Immature natural killer cell (primary cell): Measurements from ENCODE around the gene THAP9. TPM values are rescaled to one million over a fixed set of nuclear protein-coding genes. Genes with fewer than 3 reads are reported as not detected.
"Not testable (repeated sequence)": the region's sequence is repeated elsewhere in the genome, so short reads cannot be mapped to it uniquely, and the experiment has no call there.

Experiments
- DNase-seq, 3 donors: peaks; one replicate each; pipeline ENCODE4 v3.0.0; 2022; ENCODE audit warnings: mixed read lengths in 1 of 3
- H3K27ac Mint-ChIP-seq, 6 donors: one replicate each; pipeline ENCODE4 v1.8.0; 2020; ENCODE audit warnings: mixed read lengths in 6 of 6, mild to moderate bottlenecking in 5 of 6, inconsistent platforms in 4 of 6, moderate library complexity in 3 of 6
- H3K27me3 Mint-ChIP-seq, 3 donors: one replicate each; pipeline ENCODE4 v1.8.0; 2020 to 2021; ENCODE audit warnings: low read depth in 3 of 3, mild to moderate bottlenecking in 3 of 3, mixed read lengths in 3 of 3, moderate library complexity in 3 of 3, inconsistent platforms in 1 of 3
- H3K36me3 Mint-ChIP-seq, 3 donors: one replicate each; pipeline ENCODE4 v1.8.0; 2020; ENCODE audit warnings: mixed read lengths in 3 of 3, inconsistent platforms in 2 of 3, mild to moderate bottlenecking in 2 of 3
- H3K4me1 Mint-ChIP-seq, 2 donors: one replicate each; pipeline ENCODE4 v1.8.0; 2020; ENCODE audit warnings: inconsistent platforms in 2 of 2, mild to moderate bottlenecking in 2 of 2, mixed read lengths in 2 of 2, moderate library complexity in 1 of 2
- H3K4me3 Mint-ChIP-seq, 5 donors: one replicate each; pipeline ENCODE4 v1.8.0; 2020; ENCODE audit warnings: mild to moderate bottlenecking in 5 of 5, mixed read lengths in 5 of 5, inconsistent platforms in 3 of 5, moderate library complexity in 3 of 5
- H3K9me3 Mint-ChIP-seq, 6 donors: one replicate each; pipeline ENCODE4 v1.8.0; 2020; ENCODE audit warnings: mild to moderate bottlenecking in 6 of 6, mixed read lengths in 6 of 6, inconsistent platforms in 4 of 6, moderate library complexity in 3 of 6
- polyA plus RNA-seq, 3 donors: library from polyadenylated mRNA; unstranded; fragments of 300-500 nt; fragmentation: Illumina TruSeq; gene quantifications; one replicate each; pipeline ENCODE4 v1.2.3, GENCODE V29; 2021

Gene THAP9
- polyA plus RNA-seq, 3 donors from 2014 or later = 1.5 to 4.2 (median 2.1) TPM

GRCh38 chr4:82901183-82901718 lies 716 bp downstream of the THAP9 start:
- peaks cover 0 to 4% (median 0%) of the 10 kb centered on the region in 3 donors for H3K27me3 Mint-ChIP-seq
- peaks cover 10 to 24% of the 10 kb centered on the region in 2 donors for H3K4me1 Mint-ChIP-seq
- peaks cover 2 to 6% (median 5%) of the 10 kb centered on the region in 3 donors for H3K36me3 Mint-ChIP-seq
- H3K27ac Mint-ChIP-seq = no peak overlapping the region
- H3K9me3 Mint-ChIP-seq = no peaks in the 10 kb centered on the region
- H3K4me3 Mint-ChIP-seq = no peak overlapping the region
- DNase-seq = no peak

- peak overlapping the region in 2 of 6 donors; percentile 15 to 18 for H3K27ac Mint-ChIP-seq
These were observed 3.2 kb downstream of the THAP9 start for GRCh38 chr4:82903737-82904136.

GRCh38 chr4:82905205-82905604 lies 4.7 kb downstream of the THAP9 start:
- peaks cover 3 to 10% (median 4%) of the 10 kb centered on the region in 3 donors for H3K36me3 Mint-ChIP-seq
- peak overlapping the region in 3 of 5 donors; percentile 8 to 55 (median 12) for H3K4me3 Mint-ChIP-seq
- H3K27ac Mint-ChIP-seq = peak overlapping the region; percentile 23 to 85 (median 56)
- no peaks in the 10 kb centered on the region for H3K9me3 Mint-ChIP-seq
- peaks cover 7 to 16% of the 10 kb centered on the region in 2 donors for H3K4me1 Mint-ChIP-seq
- peaks cover 0 to 4% (median 0%) of the 10 kb centered on the region in 3 donors for H3K27me3 Mint-ChIP-seq
- DNase-seq = peak; percentile 39 to 58 (median 42)

More at GRCh38 chr4:82903737-82904136, 3.2 kb downstream of the THAP9 start:
- Mint-ChIP-seq H3K27me3 (peaks cover 0 to 4% (median 0%) of the 10 kb centered on the region in 3 donors), H3K4me1 (peaks cover 7 to 16% of the 10 kb centered on the region in 2 donors), H3K36me3 (peaks cover 3 to 4% (median 4%) of the 10 kb centered on the region in 3 donors), H3K4me3 (no peak overlapping the region), H3K9me3 (no peaks in the 10 kb centered on the region)
- no peak for DNase-seq

GRCh38 chr4:82906469-82906868 lies 5.9 kb downstream of the THAP9 start:
- no peak overlapping the region for H3K4me3 Mint-ChIP-seq

GRCh38 chr4:82909326-82909725 lies 8.8 kb downstream of the THAP9 start:
- H3K4me1 Mint-ChIP-seq = peaks cover 7 to 15% of the 10 kb centered on the region in 2 donors
- no peak overlapping the region for H3K4me3 Mint-ChIP-seq
- H3K9me3 Mint-ChIP-seq = no peaks in the 10 kb centered on the region
- peak overlapping the region in 1 of 6 donors; percentile 39 for H3K27ac Mint-ChIP-seq
- DNase-seq = no peak
- H3K36me3 Mint-ChIP-seq = peaks cover 7 to 14% (median 11%) of the 10 kb centered on the region in 3 donors
- peaks cover 0 to 4% (median 4%) of the 10 kb centered on the region in 3 donors for H3K27me3 Mint-ChIP-seq

More at GRCh38 chr4:82906469-82906868, 5.9 kb downstream of the THAP9 start:
- H3K27ac Mint-ChIP-seq = no peak overlapping the region
- H3K27me3 Mint-ChIP-seq = peaks cover 0 to 4% (median 4%) of the 10 kb centered on the region in 3 donors
- H3K36me3 Mint-ChIP-seq = peaks cover 7 to 14% (median 11%) of the 10 kb centered on the region in 3 donors
- H3K4me1 Mint-ChIP-seq = peaks cover 7 to 16% of the 10 kb centered on the region in 2 donors
- H3K9me3 Mint-ChIP-seq = no peaks in the 10 kb centered on the region
- DNase-seq = no peak

- DNase-seq = no peak
- H3K9me3 Mint-ChIP-seq = no peaks in the 10 kb centered on the region
- H3K4me1 Mint-ChIP-seq = no peaks in the 10 kb centered on the region
- H3K27ac Mint-ChIP-seq = no peak overlapping the region
- H3K27me3 Mint-ChIP-seq = peaks cover 0 to 4% (median 0%) of the 10 kb centered on the region in 3 donors
- peaks cover 4 to 12% (median 6%) of the 10 kb centered on the region in 3 donors for H3K36me3 Mint-ChIP-seq
- H3K4me3 Mint-ChIP-seq = no peak overlapping the region
These were observed 12.8 kb downstream of the THAP9 start for GRCh38 chr4:82913305-82913704.

GRCh38 chr4:82913968-82914367 lies 13.4 kb downstream of the THAP9 start:
- peaks cover 4 to 12% (median 6%) of the 10 kb centered on the region in 3 donors for H3K36me3 Mint-ChIP-seq
- not testable (repeated sequence) for H3K9me3 Mint-ChIP-seq, H3K27me3 Mint-ChIP-seq, DNase-seq, H3K27ac Mint-ChIP-seq, H3K4me1 Mint-ChIP-seq, H3K4me3 Mint-ChIP-seq

- H3K4me3 Mint-ChIP-seq = no peak overlapping the region
- DNase-seq = no peak
- H3K4me1 Mint-ChIP-seq = no peaks in the 10 kb centered on the region
- H3K9me3 Mint-ChIP-seq = no peaks in the 10 kb centered on the region
- peaks cover 0 to 4% (median 3%) of the 10 kb centered on the region in 3 donors for H3K36me3 Mint-ChIP-seq
- H3K27me3 Mint-ChIP-seq = no peaks in the 10 kb centered on the region
- peak overlapping the region in 1 of 6 donors; percentile 40 for H3K27ac Mint-ChIP-seq
These were observed 17.6 kb downstream of the THAP9 start for GRCh38 chr4:82918091-82918490.

GRCh38 chr4:82919386-82919785 lies 18.9 kb downstream of the THAP9 start:
- Mint-ChIP-seq H3K4me1 (no peaks in the 10 kb centered on the region), H3K27me3 (no peaks in the 10 kb centered on the region), H3K36me3 (peaks cover 0 to 4% (median 3%) of the 10 kb centered on the region in 3 donors), H3K4me3 (no peak overlapping the region), H3K27ac (no peak overlapping the region), H3K9me3 (no peaks in the 10 kb centered on the region)
- no peak for DNase-seq

GRCh38 chr4:82921795-82922194 lies 21.3 kb downstream of the THAP9 start:
- no peaks in the 10 kb centered on the region for H3K4me1 Mint-ChIP-seq

GRCh38 chr4:82930848-82931755 lies 30.6 kb downstream of the THAP9 start:
- Mint-ChIP-seq H3K36me3 (peaks cover 10 to 32% (median 23%) of the 10 kb centered on the region in 3 donors), H3K9me3 (no peaks in the 10 kb centered on the region), H3K4me1 (no peaks in the 10 kb centered on the region), H3K27ac (peak overlapping the region in 1 of 6 donors; percentile 46), H3K27me3 (no peaks in the 10 kb centered on the region), H3K4me3 (no peak overlapping the region)
- no peak for DNase-seq

More at GRCh38 chr4:82921795-82922194, 21.3 kb downstream of the THAP9 start:
- no peak overlapping the region for H3K27ac Mint-ChIP-seq
- H3K27me3 Mint-ChIP-seq = no peaks in the 10 kb centered on the region
- no peak for DNase-seq
- H3K36me3 Mint-ChIP-seq = peaks cover 0 to 4% (median 3%) of the 10 kb centered on the region in 3 donors
- no peak overlapping the region for H3K4me3 Mint-ChIP-seq
- H3K9me3 Mint-ChIP-seq = no peaks in the 10 kb centered on the region

GRCh38 chr4:82934441-82934840 lies 33.9 kb downstream of the THAP9 start:
- Mint-ChIP-seq H3K4me1 (no peaks in the 10 kb centered on the region), H3K27ac (no peak overlapping the region), H3K4me3 (no peak overlapping the region), H3K36me3 (peaks cover 7 to 40% (median 30%) of the 10 kb centered on the region in 3 donors), H3K9me3 (no peaks in the 10 kb centered on the region), H3K27me3 (no peaks in the 10 kb centered on the region)
- no peak for DNase-seq

- Mint-ChIP-seq H3K27me3 (peaks cover 0 to 4% (median 0%) of the 10 kb centered on the region in 3 donors), H3K4me3 (no peak overlapping the region), H3K36me3 (peaks cover 4 to 41% (median 25%) of the 10 kb centered on the region in 3 donors), H3K9me3 (no peaks in the 10 kb centered on the region), H3K4me1 (no peaks in the 10 kb centered on the region), H3K27ac (no peak overlapping the region)
- DNase-seq = no peak
These were observed 38.9 kb downstream of the THAP9 start for GRCh38 chr4:82939414-82939813.

GRCh38 chr4:82947498-82947897 lies 47.0 kb downstream of the THAP9 start:
- Mint-ChIP-seq H3K27me3 (peaks cover 0 to 4% (median 0%) of the 10 kb centered on the region in 3 donors), H3K4me1 (peaks cover 5 to 7% of the 10 kb centered on the region in 2 donors), H3K4me3 (no peak overlapping the region), H3K27ac (no peak overlapping the region), H3K9me3 (no peaks in the 10 kb centered on the region), H3K36me3 (peaks cover 4 to 12% (median 8%) of the 10 kb centered on the region in 3 donors)
- DNase-seq = no peak
